GM21717 (cell line): ENCODE results near the gene CAPN1.

Experiments
- ATAC-seq: cut with Tn5 transposase; IDR thresholded peaks from one replicate; pipeline ENCODE4 v1.9.1; 2021; ENCODE audit warnings: mild to moderate bottlenecking, moderate library complexity; ENCODE audit not compliant: unreplicated experiment

Gene CAPN1

DNA sequence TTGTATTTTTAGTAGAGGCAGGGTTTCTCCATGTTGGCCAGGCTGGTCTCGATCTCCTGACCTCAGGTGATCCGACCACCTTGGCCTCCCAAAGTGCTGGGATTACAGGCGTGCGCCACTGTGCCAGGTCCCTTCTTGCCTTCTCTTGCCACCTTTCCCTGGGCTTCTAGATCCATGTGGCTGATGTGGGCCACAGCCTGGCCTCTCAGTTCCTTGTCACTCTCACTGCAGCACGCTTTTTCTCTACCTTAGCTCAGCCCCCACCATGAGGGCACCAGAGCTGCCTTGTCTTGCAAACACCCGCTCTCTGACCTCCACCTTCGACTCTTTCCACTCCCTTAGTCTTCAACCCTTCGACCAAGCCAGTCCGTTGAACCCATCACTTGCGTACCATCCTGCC lies 7.5 kb downstream of the CAPN1 start:
- ATAC-seq: no peak

DNA sequence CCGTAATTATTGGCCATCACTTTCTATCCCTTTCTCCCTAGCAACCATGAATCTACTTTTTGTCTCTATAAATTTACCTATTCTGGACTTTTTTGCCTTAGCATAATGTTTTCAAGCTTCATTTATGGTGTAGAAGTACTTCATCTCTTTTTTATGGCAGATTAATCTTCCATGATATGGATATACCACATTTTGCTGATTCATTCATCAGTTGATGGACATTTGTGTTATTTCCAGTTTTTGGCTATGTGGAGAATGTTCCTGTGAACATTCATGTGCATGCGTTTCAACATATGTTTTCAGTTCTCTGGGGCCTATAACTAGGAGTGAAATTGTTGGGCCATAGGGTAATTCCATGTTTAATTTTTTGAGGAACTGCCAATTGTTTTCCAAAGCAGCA lies 12.8 kb downstream of the CAPN1 start:
- no peak for ATAC-seq

DNA sequence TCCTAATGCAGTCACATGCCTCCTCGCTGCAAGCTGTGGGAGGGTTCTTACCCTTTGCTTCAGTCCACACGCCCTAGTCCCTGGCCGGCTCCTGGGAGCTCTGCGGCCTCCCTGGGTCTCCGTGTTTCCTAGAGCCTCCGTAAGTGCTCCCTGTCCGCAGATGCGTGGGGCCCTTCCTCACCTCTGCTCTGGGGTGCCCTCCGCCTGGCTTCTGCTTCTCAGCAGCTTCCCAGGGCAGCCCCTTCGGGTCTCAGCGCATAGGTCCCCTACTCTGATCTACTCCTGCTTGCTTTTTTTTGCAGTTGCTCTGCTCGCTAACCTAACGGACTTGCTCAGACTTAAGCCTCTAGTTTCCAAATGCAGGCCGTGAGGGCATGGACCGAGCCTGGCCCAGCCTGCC lies 22.4 kb downstream of the CAPN1 start:
- ATAC-seq: no peak

DNA sequence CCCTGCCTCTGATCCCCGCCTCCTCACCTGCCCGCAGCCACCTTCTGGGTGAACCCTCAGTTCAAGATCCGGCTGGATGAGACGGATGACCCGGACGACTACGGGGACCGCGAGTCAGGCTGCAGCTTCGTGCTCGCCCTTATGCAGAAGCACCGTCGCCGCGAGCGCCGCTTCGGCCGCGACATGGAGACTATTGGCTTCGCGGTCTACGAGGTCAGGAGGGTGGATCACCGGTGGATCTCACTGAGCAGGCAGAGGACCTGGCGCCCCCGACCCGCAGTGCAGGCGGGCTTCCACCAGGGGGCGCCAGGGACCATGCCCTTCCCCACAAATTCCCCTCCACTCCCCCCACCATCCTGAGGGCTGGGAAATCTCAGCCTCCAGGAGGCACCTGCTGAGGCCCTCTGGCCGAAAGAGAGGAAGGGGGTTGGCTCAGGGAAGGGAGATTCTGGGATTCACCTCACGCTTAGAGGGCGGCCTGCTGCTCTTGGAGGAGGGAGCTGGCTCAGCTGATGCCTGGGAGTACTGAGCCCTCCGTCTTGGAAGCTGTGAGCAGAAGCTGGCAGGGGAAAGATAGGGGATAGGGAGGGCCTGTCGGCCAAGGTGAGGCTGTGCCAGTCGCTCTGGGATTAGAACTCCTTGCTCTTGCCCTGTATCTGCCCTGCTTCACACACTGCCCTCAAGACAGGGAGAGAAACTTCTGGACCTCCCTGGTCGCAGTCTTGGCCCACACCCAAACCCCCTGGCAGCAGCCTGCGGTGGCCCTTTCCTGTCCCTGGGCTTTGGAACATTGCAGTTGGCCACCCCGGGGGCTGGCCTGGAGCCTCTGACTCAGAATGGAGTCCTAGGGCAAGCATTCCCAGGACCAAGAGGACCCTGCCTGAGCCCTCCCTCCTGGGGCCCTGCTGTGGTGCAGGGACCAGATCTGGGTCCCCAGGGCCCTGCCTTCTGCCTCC lies 23.2 kb downstream of the CAPN1 start:
- ATAC-seq: no peak

DNA sequence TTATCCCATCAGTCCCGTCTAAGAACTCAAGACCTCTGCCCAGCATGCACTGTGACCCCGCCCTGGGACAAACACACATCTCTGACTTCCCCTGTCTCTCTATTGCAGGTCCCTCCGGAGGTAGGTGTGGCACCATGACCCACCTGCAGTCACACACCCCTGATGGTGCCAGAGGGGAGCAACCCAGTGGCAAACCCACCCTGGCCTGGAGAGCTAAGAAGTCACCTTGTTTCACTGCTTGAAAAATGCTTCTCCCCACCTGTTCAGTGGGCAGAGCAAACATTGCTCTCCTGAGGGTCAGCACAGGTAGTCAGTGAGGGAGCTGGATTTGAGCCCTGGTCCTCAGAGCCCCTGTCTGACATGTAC lies 23.9 kb downstream of the CAPN1 start:
- no peak for ATAC-seq

DNA sequence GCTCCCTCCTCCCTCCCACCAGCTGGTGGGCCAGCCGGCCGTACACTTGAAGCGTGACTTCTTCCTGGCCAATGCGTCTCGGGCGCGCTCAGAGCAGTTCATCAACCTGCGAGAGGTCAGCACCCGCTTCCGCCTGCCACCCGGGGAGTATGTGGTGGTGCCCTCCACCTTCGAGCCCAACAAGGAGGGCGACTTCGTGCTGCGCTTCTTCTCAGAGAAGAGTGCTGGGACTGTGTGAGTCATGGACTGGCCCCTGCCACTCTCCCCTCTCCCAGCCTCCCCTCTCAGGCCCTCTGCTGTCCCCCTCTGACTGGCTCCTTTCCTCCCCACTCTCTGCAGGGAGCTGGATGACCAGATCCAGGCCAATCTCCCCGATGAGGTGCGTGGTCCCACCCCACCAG lies 24.7 kb downstream of the CAPN1 start:
- no peak for ATAC-seq

DNA sequence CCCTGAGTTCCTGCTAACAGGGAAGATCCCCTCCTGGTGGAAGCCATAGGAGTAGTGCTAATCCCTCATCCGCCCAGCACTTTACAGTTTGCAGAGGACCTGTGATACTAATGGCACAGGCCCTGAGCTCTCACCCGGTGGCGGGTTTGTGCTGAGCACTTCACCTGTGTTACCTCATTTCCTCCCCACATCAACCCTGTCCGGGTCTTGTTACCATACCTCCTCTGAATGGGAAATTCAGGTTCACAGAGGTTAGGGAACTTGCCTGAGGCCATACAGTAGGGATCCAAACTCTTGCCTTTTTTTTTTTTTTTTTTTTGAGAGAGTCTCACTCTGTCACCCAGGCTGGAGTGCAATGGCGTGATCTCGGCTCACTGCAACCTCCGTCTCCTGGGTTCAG lies 25.2 kb downstream of the CAPN1 start:
- no peak for ATAC-seq

DNA sequence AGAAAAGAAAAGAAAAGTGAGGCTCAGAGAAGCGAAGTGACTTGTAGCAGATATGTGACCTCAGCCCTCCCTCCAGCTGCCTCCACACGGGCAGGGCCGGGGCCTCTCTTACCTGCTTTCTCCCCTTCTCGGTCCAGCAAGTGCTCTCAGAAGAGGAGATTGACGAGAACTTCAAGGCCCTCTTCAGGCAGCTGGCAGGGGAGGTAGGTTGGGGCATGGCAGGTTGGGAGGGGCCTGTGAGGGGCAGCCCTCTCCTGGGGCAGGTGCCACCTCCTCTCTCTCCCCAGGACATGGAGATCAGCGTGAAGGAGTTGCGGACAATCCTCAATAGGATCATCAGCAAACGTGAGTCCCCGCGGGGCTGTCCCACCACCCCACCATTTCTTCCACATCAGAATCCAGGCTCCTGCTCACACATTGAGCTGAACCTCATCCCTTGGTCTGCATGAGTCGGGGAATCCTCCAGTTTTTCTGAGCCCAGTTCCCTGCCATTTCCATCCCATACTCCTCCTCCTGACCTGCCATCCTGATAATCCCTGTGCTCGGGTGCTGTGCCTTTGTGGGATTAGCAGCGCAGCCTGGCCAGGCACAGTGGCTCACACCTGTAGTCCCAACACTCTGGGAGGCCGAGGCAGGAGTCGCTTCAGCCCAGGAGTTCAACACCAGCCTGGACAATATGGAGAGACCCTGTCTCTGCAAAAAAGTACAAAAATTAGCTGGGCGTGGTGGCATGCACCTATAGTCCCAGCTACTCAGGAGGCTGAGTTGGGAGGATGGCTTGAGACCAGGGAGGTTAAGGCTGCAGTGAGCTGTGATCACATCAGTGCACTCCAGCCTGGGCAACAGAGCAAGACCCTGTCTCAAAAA lies 26.4 kb downstream of the CAPN1 start:
- no peak for ATAC-seq

DNA sequence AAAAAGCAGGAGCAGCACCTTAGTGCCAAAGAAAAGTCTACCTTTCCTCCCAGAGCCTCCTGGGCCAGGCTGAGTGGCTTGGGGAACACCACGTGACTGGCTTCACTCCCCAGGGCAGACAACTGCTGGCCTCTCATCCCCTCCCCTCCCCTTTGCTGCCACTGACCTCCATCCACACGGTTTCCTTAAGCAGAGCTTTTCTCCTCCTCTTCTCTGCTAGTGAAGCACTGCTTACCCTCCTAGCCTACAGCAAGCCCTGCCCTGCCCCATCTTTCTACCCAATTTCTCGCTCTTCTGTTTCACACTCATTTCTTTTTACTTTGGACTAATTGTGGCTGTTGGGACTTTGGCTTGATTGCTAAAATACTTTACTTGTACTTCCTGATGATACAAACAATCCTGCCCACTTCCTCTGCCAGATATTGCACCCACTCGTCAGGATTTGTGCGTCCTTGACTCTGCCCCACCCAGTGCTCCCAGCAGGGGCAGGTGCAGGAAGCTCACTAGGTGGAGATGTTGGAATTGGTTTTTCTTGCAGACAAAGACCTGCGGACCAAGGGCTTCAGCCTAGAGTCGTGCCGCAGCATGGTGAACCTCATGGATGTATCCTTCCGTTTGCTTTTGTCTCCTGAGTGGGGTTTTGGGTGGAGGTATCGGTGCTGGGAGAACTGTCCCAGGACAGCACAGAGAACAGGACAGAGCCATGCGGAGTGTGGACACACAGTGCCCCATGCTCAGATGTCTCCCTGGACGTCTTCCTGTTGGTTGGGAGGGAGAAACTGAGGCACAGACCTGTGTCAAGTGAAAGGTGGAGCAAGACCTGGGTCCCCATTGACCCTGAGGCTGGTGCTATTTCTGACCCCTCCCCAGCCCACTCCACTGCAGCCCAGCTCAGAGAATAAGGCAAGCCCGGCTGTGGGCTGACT lies 27.3 kb downstream of the CAPN1 start:
- ATAC-seq: no peak

DNA sequence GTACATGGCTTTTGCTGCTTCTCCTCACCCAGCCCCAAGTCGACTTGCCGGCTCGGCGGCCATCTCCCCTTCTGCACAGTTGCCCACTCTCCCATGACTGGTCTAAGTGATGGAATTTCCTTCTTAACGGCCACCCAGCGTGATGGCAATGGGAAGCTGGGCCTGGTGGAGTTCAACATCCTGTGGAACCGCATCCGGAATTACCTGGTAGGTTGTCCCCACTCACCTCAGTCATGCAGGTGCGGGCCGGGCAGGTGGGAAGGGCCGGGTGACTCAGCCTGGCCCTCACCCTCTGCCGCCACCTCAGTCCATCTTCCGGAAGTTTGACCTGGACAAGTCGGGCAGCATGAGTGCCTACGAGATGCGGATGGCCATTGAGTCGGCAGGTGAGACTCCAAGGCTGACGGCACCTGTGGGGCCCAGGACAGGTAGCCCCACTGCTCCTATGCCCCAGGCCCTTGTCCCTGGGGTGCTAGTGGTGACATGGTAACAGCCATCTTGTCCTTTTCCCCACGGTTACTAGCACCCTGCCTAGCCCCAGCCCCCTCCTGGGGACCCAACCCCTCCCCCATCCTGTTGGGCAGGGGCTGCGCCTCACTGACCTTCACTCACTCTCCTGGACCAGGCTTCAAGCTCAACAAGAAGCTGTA lies 28.1 kb downstream of the CAPN1 start:
- no peak for ATAC-seq

DNA sequence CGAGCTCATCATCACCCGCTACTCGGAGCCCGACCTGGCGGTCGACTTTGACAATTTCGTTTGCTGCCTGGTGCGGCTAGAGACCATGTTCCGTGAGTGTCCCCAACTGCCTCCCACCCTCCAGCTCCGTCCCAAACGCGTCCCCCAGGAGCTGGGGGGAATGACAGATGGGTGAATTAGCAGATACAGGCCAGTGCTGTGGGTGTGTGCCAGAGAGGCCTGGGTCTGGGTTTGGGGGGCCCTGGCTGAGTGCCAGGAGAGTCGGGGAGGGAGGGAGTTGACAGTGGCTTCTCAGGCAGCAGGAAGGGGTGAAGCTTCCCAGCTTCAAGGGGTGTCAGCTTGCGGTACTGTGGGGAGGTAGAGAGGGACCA lies 28.6 kb downstream of the CAPN1 start:
- ATAC-seq: no peak

DNA sequence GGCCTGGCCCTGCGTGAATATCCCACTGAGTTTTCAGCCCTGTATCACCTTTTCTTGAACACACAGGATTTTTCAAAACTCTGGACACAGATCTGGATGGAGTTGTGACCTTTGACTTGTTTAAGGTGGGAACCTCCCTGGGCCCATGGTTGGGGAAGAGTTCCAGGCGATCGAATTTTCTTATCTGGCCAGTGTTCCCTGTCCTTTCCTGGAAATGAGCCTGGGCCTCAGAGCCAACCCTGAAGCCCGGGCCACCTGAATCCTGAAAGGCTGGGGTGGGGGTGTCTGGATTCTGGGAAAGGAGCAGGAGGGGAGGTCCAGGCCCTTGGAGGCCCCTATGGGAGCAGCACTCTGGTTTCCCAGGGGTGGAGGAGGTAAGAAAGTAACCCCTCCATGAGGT lies 29.0 kb downstream of the CAPN1 start:
- no peak for ATAC-seq

DNA sequence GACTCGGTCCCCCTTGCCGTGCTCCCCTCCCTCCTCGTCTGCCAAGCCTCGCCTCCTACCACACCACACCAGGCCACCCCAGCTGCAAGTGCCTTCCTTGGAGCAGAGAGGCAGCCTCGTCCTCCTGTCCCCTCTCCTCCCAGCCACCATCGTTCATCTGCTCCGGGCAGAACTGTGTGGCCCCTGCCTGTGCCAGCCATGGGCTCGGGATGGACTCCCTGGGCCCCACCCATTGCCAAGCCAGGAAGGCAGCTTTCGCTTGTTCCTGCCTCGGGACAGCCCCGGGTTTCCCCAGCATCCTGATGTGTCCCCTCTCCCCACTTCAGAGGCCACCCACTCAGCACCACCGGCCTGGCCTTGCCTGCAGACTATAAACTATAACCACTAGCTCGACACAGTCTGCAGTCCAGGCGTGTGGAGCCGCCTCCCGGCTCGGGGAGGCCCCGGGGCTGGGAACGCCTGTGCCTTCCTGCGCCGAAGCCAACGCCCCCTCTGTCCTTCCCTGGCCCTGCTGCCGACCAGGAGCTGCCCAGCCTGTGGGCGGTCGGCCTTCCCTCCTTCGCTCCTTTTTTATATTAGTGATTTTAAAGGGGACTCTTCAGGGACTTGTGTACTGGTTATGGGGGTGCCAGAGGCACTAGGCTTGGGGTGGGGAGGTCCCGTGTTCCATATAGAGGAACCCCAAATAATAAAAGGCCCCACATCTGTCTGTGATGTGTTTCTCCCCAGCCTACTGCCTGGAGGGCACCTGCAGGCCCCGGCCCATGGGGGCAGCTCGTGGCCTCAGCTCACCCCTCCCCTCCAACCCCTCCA lies 29.8 kb downstream of the CAPN1 start:
- no peak for ATAC-seq

DNA sequence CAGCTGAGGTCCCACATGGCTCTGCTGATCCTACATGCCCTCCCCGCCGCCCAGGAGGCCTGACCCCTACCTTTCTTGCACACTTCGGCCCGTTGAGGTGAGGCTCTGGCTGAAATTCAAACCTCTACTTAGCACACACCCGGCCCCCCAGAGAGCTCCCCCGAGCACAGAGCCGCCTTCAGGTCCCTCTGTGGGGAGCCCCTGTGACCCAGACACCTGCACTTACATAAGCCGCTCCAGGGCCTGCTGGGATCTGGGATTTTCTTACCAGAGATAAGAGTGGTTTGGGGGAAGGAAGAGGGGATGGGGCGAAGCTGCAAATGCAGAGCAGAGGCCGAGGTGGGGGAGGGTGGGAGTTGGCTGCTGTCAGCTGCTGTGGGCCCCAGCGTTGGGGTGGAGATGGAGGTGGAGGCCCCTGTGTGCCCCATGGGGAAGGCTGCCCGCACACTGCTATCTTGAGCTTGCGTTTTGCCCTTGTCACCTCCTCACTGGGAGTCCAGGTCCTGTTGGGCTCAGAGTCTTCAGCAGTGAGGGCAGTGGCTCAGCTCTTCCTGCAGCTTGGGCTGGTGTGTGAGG lies 30.6 kb downstream of the CAPN1 start:
- no peak for ATAC-seq

DNA sequence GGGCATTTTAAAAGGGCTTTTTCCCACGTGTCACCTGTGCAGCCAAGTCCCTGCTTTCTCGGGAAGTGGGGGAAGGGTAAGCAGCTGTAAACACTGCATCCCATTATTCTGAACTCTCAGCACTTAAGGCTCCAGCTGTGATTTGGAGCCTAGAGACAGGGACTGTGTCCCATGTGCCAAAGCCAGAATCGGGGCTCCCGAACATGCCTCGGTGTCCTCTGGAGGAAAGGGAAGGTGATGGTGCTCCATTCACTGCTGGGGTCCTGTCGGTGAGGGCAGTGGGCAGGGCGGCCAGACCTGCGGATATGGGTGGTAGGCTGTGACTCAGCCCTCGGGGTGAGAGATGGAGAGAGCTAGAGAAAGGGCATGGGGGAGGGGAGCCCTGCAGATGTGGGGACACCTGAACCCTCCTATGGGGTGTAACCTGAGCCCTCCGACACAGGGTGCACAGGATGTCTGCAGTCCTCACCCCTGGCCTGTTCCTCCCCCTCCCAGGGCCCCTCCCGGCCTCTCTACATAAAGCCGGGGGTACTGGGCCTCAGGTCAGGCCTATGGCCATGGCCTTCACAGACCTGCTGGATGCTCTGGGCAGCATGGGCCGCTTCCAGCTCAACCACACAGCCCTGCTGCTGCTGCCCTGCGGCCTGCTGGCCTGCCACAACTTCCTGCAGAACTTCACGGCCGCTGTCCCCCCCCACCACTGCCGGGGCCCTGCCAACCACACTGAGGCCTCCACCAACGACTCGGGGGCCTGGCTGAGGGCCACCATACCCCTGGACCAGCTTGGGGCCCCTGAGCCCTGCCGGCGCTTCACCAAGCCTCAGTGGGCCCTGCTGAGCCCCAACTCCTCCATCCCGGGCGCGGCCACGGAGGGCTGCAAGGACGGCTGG lies 31.8 kb downstream of the CAPN1 start:
- ATAC-seq: no peak

DNA sequence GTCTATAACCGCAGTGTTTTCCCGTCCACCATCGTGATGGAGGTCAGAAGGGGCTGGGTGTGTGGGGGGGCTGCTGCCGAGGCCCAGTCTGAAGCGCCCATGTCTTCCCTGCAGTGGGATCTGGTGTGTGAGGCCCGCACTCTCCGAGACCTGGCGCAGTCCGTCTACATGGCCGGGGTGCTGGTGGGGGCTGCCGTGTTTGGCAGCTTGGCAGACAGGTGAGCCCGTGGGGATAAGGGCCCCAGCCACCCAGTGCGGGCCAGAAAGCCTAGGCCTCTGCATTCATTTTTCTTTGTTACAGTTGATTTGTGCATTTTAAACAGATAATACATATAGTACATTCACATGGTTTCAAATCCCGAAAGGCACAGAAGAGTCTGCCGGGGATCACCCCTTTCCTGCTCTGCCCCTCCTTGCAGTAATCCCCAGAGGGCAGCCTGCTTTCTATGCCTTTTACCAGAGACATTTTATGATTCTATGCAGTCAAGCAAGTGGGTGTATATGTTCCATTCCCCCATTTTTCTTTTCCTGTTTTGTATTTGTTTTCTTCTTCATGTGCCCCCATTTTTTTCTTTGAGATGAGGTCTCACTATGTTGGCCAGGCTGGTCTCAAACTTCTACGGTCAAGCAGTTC lies 32.6 kb downstream of the CAPN1 start:
- ATAC-seq: no peak

DNA sequence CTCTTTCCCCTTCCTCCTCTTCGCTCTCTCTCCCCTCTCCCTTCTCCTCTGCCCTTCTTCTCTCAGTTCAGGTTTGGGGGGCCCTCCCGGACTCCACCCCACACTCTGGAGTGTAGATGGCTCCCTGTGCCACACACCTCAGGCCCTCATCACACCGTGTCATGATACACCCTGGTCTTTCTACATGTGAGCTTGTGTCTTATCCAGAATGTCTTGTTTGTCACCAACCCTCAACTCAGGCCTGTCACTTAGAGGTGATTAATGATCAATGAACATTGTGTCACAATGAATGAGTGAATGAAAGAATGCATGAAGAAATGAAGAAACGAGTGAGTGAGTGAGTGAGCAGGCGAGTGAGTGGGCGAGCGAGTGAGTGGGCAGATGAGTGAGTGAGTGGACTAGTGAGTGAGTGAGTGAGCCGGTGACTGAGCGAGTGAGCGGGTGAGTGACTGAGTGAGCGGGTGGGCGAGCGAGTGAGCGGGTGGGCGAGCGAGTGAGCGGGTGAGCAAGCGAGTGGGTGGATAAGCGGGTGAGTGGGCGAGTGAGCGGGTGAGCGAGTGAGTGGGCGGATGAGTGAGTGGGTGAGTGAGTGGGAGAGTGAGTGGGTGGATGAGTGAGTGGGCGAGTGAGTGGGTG lies 33.8 kb downstream of the CAPN1 start:
- ATAC-seq: no peak
